B cell (primary cell): ENCODE data around the gene ADARB2. TPM values are rescaled to one million over a fixed set of nuclear protein-coding genes. Genes with fewer than 3 reads are reported as not detected.

ENCODE experiments used
- ATAC-seq: fragments of 200-7000 bp; cut with Tn5 transposase; one replicate; pipeline ENCODE4 v1.10.0; 2021; ENCODE audit warnings: low read depth, mild to moderate bottlenecking, moderate number of reproducible peaks, moderate library complexity
- CTCF ChIA-PET: fragments of 350-600 bp; sonication (Branson Sonifier 250); formaldehyde crosslinking; loops from one replicate; lab custom pipeline; 2021; ENCODE audit warnings: antibody characterized with exemption, inconsistent platforms; lab: Charles Lee
- POLR2A ChIA-PET: fragments of 350-600 bp; sonication (Branson Sonifier 250); formaldehyde crosslinking; loops from one replicate; lab custom pipeline; 2021; ENCODE audit warnings: antibody characterized with exemption; lab: Charles Lee
- DNase-seq: peaks from one replicate; pipeline ENCODE4 v3.0.0; 2013
- H2AFZ ChIP-seq: 2 replicates; pipeline ENCODE4 v1.6.1; 2012; ENCODE audit warnings: mild to moderate bottlenecking, low read depth, low read length; ENCODE audit not compliant: insufficient read depth, poor library complexity, severe bottlenecking
- H3K27ac ChIP-seq, 2 donors: 1 replicate in 1 of 2; 2 replicates in 1 of 2; pipeline ENCODE4 v1.5.1; 2012 to 2013; ENCODE audit warnings: low read length in 2 of 2, mild to moderate bottlenecking in 2 of 2, moderate library complexity in 1 of 2
- H3K27me3 ChIP-seq, 4 experiments: fragments of 200-600 bp in 1 of 4; sonication (generic) in 1 of 4; replicated peaks in 1 of 4; 1 replicate in 2 of 4; 2 replicates in 2 of 4; pipeline versions ENCODE4 v1.6.1 to v1.7.0; 2013 to 2016; ENCODE audit warnings: low read length in 3 of 4, mild to moderate bottlenecking in 2 of 4, mixed read lengths in 1 of 4, moderate library complexity in 1 of 4; ENCODE audit not compliant: insufficient read depth in 4 of 4, control insufficient read depth in 3 of 4; ENCODE audit errors: control extremely low read depth in 1 of 4
- H3K36me3 ChIP-seq, 2 experiments: replicated peaks in 1 of 2; 1 replicate in 1 of 2; 2 replicates in 1 of 2; pipeline versions ENCODE4 v1.6.1 to v1.7.1; 2013; ENCODE audit warnings: low read length in 1 of 2; ENCODE audit not compliant: insufficient read depth in 2 of 2, control insufficient read depth in 1 of 2; ENCODE audit errors: control extremely low read depth in 1 of 2, extremely low read depth in 1 of 2
- H3K4me1 ChIP-seq, 2 donors: fragments of 200-600 bp in 1 of 2; sonication (generic) in 1 of 2; 1 replicate in 1 of 2; 2 replicates in 1 of 2; pipeline versions ENCODE4 v1.5.1 to v1.6.1; 2013 to 2017; ENCODE audit warnings: low read length in 2 of 2; ENCODE audit not compliant: control insufficient read depth in 2 of 2, insufficient read depth in 2 of 2
- H3K4me2 ChIP-seq: replicated peaks from 2 replicates; pipeline ENCODE3; 2012; ENCODE audit warnings: mild to moderate bottlenecking, low read depth, low read length; ENCODE audit not compliant: poor library complexity, severe bottlenecking
- H3K4me3 ChIP-seq, 5 experiments: fragments of 200-600 bp in 1 of 5; sonication (generic) in 1 of 5; 1 replicate in 3 of 5; 2 replicates in 2 of 5; pipeline versions ENCODE4 v1.5.1 to v1.7.0; 2011 to 2016; ENCODE audit warnings: low read length in 4 of 5, mild to moderate bottlenecking in 4 of 5, low read depth in 2 of 5, control low read depth in 1 of 5, moderate library complexity in 1 of 5; ENCODE audit not compliant: insufficient read depth in 1 of 5; ENCODE audit errors: control extremely low read depth in 1 of 5, extremely low read depth in 1 of 5
- H3K79me2 ChIP-seq: fragments of 200-600 bp; sonication (generic); one replicate; pipeline ENCODE4 v1.6.0; 2016; ENCODE audit warnings: low read length; ENCODE audit not compliant: control insufficient read depth, insufficient read depth
- H3K9ac ChIP-seq: fragments of 200-600 bp; sonication (generic); 2 replicates; pipeline ENCODE4 v1.6.1; 2017; ENCODE audit warnings: mild to moderate bottlenecking, low read length, moderate library complexity
- H3K9me3 ChIP-seq, 3 donors: one replicate each; pipeline versions ENCODE4 v1.6.1 to v1.7.1; 2013; ENCODE audit warnings: low read length in 2 of 3; ENCODE audit not compliant: control insufficient read depth in 2 of 3, insufficient read depth in 1 of 3; ENCODE audit errors: control extremely low read depth in 1 of 3
- H4K20me1 ChIP-seq: 2 replicates; pipeline ENCODE4 v1.6.0; 2012; ENCODE audit warnings: mild to moderate bottlenecking, low read length; ENCODE audit not compliant: insufficient read depth, control insufficient read depth, poor library complexity, severe bottlenecking
- H3K27ac Mint-ChIP-seq: one replicate; pipeline ENCODE4 v1.8.0; 2021; ENCODE audit warnings: mixed read lengths
- H3K27me3 Mint-ChIP-seq: one replicate; pipeline ENCODE4 v1.8.0; 2021; ENCODE audit warnings: mixed read lengths
- H3K4me1 Mint-ChIP-seq: one replicate; pipeline ENCODE4 v1.8.0; 2021; ENCODE audit warnings: mixed read lengths
- H3K4me3 Mint-ChIP-seq: one replicate; pipeline ENCODE4 v1.8.0; 2021; ENCODE audit warnings: mixed read lengths
- H3K9me3 Mint-ChIP-seq: one replicate; pipeline ENCODE4 v1.8.0; 2022; ENCODE audit warnings: mixed read lengths; ENCODE audit not compliant: insufficient read depth
- EZH2 ChIP-seq: IDR thresholded peaks from 2 replicates; pipeline ENCODE4 v1.6.1; 2012; ENCODE audit warnings: borderline replicate concordance, low read depth, mild to moderate bottlenecking, moderate library complexity, low read length; ENCODE audit not compliant: insufficient read depth, poor library complexity, severe bottlenecking
- WGBS: methylation state at CpG from one replicate; pipeline ENCODE4 v1.1.5; 2013; ENCODE audit warnings: missing lambda C conversion rate; ENCODE audit not compliant: insufficient coverage; 5-methylcytosine and 5-hydroxymethylcytosine counted together
- intact Hi-C: fragments of 100-400 bp; cut with micrococcal nuclease; formaldehyde crosslinking; loops from one replicate; pipeline ENCODE4 v1.10.0; 2022
- polyA plus RNA-seq: library from polyadenylated mRNA; depleted of rRNA; stranded (reverse); fragments of >200 nt; gene quantifications from 2 replicates; pipeline ENCODE4 v1.2.3, GENCODE V29; 2012
- total RNA-seq, 2 donors: library from RNA; stranded (reverse); fragments of 120-200 nt in 1 of 2; gene quantifications; 1 replicate in 1 of 2; 2 replicates in 1 of 2; pipeline versions ENCODE4 v1.2.3 to v1.2.4, GENCODE V29; 2013 to 2022
- TF ChIP-seq, protein P1 (sequence below): fragments of 200-600 bp; IDR thresholded peaks from one replicate; pipeline ENCODE4 v1.8.0; 2022; ENCODE audit warnings: antibody characterized with exemption, mild to moderate bottlenecking

ADARB2 gene
- total and polyA plus RNA-seq, 2 donors (not counting 1 experiment from before 2014, with no cell fraction given) = 0.13 to 0.96 TPM

- Mint-ChIP-seq H3K4me1 (no peaks in the 10 kb centered on the region), H3K9me3 (peaks cover 4% of the 10 kb centered on the region), H3K27me3 (peaks cover 12% of the 10 kb centered on the region), H3K4me3 (no peak overlapping the region), H3K27ac (no peak overlapping the region)
- ChIA-PET POLR2A (no interaction called here), CTCF (interaction anchor here (1.1 kb wide), 2 partner anchors 9 to 14 kb away, joined by 3 to 4 read pairs; no protein-coding TSS in a partner anchor)
- H3K27ac ChIP-seq = no peak overlapping the region
- H3K27me3 ChIP-seq = peaks cover 0 to 4% (median 0%) of the 10 kb centered on the region in 4 experiments
- 89% methylated on average over 22 of the region's 22 CpGs for WGBS
- H4K20me1 ChIP-seq = no peaks in the 10 kb centered on the region
- TF ChIP-seq EZH2 = no peak
- TF ChIP-seq, protein P1, sequence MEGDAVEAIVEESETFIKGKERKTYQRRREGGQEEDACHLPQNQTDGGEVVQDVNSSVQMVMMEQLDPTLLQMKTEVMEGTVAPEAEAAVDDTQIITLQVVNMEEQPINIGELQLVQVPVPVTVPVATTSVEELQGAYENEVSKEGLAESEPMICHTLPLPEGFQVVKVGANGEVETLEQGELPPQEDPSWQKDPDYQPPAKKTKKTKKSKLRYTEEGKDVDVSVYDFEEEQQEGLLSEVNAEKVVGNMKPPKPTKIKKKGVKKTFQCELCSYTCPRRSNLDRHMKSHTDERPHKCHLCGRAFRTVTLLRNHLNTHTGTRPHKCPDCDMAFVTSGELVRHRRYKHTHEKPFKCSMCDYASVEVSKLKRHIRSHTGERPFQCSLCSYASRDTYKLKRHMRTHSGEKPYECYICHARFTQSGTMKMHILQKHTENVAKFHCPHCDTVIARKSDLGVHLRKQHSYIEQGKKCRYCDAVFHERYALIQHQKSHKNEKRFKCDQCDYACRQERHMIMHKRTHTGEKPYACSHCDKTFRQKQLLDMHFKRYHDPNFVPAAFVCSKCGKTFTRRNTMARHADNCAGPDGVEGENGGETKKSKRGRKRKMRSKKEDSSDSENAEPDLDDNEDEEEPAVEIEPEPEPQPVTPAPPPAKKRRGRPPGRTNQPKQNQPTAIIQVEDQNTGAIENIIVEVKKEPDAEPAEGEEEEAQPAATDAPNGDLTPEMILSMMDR = no peak
- H3K79me2 ChIP-seq = no peaks in the 10 kb centered on the region
- no peaks in the 10 kb centered on the region for H3K36me3 ChIP-seq
- no peak overlapping the region for H2AFZ ChIP-seq
- intact Hi-C loops = no loop called here
- no peak overlapping the region for H3K4me2 ChIP-seq
- no peak overlapping the region for H3K4me3 ChIP-seq
- DNase-seq (no peak), ATAC-seq (no peak)
- H3K4me1 ChIP-seq = no peaks in the 10 kb centered on the region
- H3K9ac ChIP-seq = no peak overlapping the region
- H3K9me3 ChIP-seq = peaks cover 0 to 3% (median 1%) of the 10 kb centered on the region in 3 donors
Measured at GRCh38 chr10:1434912-1435692, 302.2 kb downstream of the ADARB2 start.

GRCh38 chr10:1434202-1434601, 303.1 kb downstream of the ADARB2 start:
- Histone ChIP-seq H3K4me1 (no peaks in the 10 kb centered on the region), H3K36me3 (no peaks in the 10 kb centered on the region), H3K27ac (no peak overlapping the region), H2AFZ (no peak overlapping the region), H3K9ac (no peak overlapping the region), H3K79me2 (no peaks in the 10 kb centered on the region), H3K27me3 (no peaks in the 10 kb centered on the region), H3K4me3 (no peak overlapping the region), H3K9me3 (peaks cover 0 to 3% (median 1%) of the 10 kb centered on the region in 3 donors), H4K20me1 (no peaks in the 10 kb centered on the region), H3K4me2 (no peak overlapping the region)
- CTCF ChIA-PET = interaction anchor here (1.0 kb wide), 1 partner anchor 8 kb away, joined by 3 read pairs; no protein-coding TSS in a partner anchor
- TF ChIP-seq EZH2 = no peak
- TF ChIP-seq, protein P1 = no peak
- WGBS = 97% methylated on average over 9 of the region's 11 CpGs
- ATAC-seq (no peak), DNase-seq (no peak)
- Mint-ChIP-seq H3K27ac (no peak overlapping the region), H3K4me1 (peaks cover under 1% of the 10 kb centered on the region), H3K4me3 (no peak overlapping the region), H3K27me3 (peaks cover 12% of the 10 kb centered on the region), H3K9me3 (peaks cover 4% of the 10 kb centered on the region)
- intact Hi-C loops = no loop called here
- POLR2A ChIA-PET = no interaction called here
